Muscle layer of duodenum (tissue), 2 donors: Measurements from ENCODE around the gene ZNF85.
"Not testable (repeated sequence)": the region's sequence is repeated elsewhere in the genome, so short reads cannot be mapped to it uniquely, and the experiment has no call there.

Experiments
- H3K27ac ChIP-seq: one replicate; pipeline ENCODE4 v1.7.0; 2013; ENCODE audit warnings: mild to moderate bottlenecking, low read length
- H3K27me3 ChIP-seq: one replicate; pipeline ENCODE4 v1.7.0; 2013; ENCODE audit warnings: low read depth, mild to moderate bottlenecking, control low read depth, low read length
- H3K36me3 ChIP-seq, 2 donors: one replicate each; pipeline ENCODE4 v1.7.0; 2013; ENCODE audit warnings: low read length in 2 of 2, control low read depth in 1 of 2, mild to moderate bottlenecking in 1 of 2; ENCODE audit not compliant: insufficient read depth in 2 of 2, control insufficient read depth in 1 of 2
- H3K4me1 ChIP-seq, 2 donors: one replicate each; pipeline ENCODE4 v1.7.0; 2013; ENCODE audit warnings: low read length in 2 of 2, mild to moderate bottlenecking in 2 of 2, control low read depth in 1 of 2, moderate library complexity in 1 of 2; ENCODE audit not compliant: insufficient read depth in 2 of 2, control insufficient read depth in 1 of 2
- H3K4me3 ChIP-seq, 2 donors: one replicate each; pipeline ENCODE4 v1.7.0; 2013; ENCODE audit warnings: low read length in 2 of 2, low read depth in 1 of 2, mild to moderate bottlenecking in 1 of 2
- H3K9me3 ChIP-seq, 2 donors: one replicate each; pipeline ENCODE4 v1.7.0; 2013; ENCODE audit warnings: low read length in 2 of 2, control low read depth in 1 of 2, mild to moderate bottlenecking in 1 of 2; ENCODE audit not compliant: control insufficient read depth in 1 of 2
- donor health status: healthy.

ZNF85 gene

GRCh38 chr19:20969898-20970297 lies 46.8 kb downstream of the ZNF85 start:
- H3K27ac ChIP-seq = no peak overlapping the region
- H3K36me3 ChIP-seq = no peaks in the 10 kb centered on the region
- no peaks in the 10 kb centered on the region for H3K27me3 ChIP-seq
- H3K4me1 ChIP-seq = no peaks in the 10 kb centered on the region
- no peak overlapping the region for H3K4me3 ChIP-seq
- H3K9me3 ChIP-seq = no peaks in the 10 kb centered on the region

GRCh38 chr19:20992788-20993187 lies 69.7 kb downstream of the ZNF85 start:
- H3K4me1 ChIP-seq, H3K27me3 ChIP-seq, H3K4me3 ChIP-seq, H3K27ac ChIP-seq, H3K9me3 ChIP-seq, H3K36me3 ChIP-seq: not testable (repeated sequence)

- Histone ChIP-seq H3K4me3 (peak overlapping the region; percentile 35 to 77), H3K4me1 (peaks cover 0 to 11% of the 10 kb centered on the region in 2 donors), H3K36me3 (no peaks in the 10 kb centered on the region), H3K9me3 (no peaks in the 10 kb centered on the region), H3K27me3 (no peaks in the 10 kb centered on the region), H3K27ac (no peak overlapping the region)
These were observed 76.8 kb downstream of the ZNF85 start for GRCh38 chr19:20999731-21000352.
